Endothelial cell of umbilical vein (primary cell): ENCODE data around the gene URI1. TPM values are rescaled to one million over a fixed set of nuclear protein-coding genes. Genes with fewer than 3 reads are reported as not detected.

Experiments used
- BruUV-seq: library from RNA; stranded (reverse); fragments of 400-500 nt; replicated peaks from 2 replicates; lab custom pipeline; 2021; lab: Mats Ljungman, UMichigan
- CTCF ChIA-PET: fragments of 300-600, 350-600 bp; sonication (Branson Sonifier 250); formaldehyde crosslinking; loops from one replicate; lab custom pipeline; 2021; ENCODE audit warnings: antibody characterized with exemption, inconsistent platforms; lab: Charles Lee
- POLR2A ChIA-PET: fragments of 300-600, 350-600 bp; sonication (Branson Sonifier 250); formaldehyde crosslinking; loops from one replicate; lab custom pipeline; 2021; ENCODE audit warnings: antibody characterized with exemption, inconsistent platforms; lab: Charles Lee
- DNase-seq: peaks from one replicate; pipeline ENCODE4 v3.0.0-alpha.2; 2011; ENCODE audit warnings: low read depth, low spot score
- FAIRE-seq: peaks from 2 replicates; lab custom pipeline; 2011; peaks lifted over from hg19 to GRCh38; lab: Jason Lieb, UNC
- H2AFZ ChIP-seq: 2 replicates; pipeline ENCODE4 v1.6.0; 2012; ENCODE audit warnings: low read depth, low read length, control low read depth, inconsistent platforms
- H3K27ac ChIP-seq: 2 replicates; pipeline ENCODE4 v1.5.1; 2011; ENCODE audit warnings: low read depth, mild to moderate bottlenecking, control low read depth, low read length, moderate library complexity; ENCODE audit not compliant: insufficient read depth
- H3K27me3 ChIP-seq, 2 experiments: 2 replicates each; pipeline versions ENCODE4 v1.6.0 to v1.6.1; 2011; ENCODE audit warnings: low read length in 2 of 2, mixed read lengths in 1 of 2; ENCODE audit not compliant: control insufficient read depth in 2 of 2, insufficient read depth in 2 of 2
- H3K36me3 ChIP-seq, 2 experiments: 2 replicates in 1 of 2; 3 replicates in 1 of 2; pipeline ENCODE4 v1.5.1; 2011; ENCODE audit warnings: low read length in 2 of 2, mild to moderate bottlenecking in 1 of 2, moderate library complexity in 1 of 2; ENCODE audit not compliant: control insufficient read depth in 2 of 2, insufficient read depth in 2 of 2; ENCODE audit errors: extremely low read depth in 1 of 2
- H3K4me1 ChIP-seq: 3 replicates; pipeline ENCODE4 v1.5.1; 2011; ENCODE audit warnings: mild to moderate bottlenecking, low read length; ENCODE audit not compliant: control insufficient read depth, insufficient read depth; ENCODE audit errors: extremely low read depth
- H3K4me2 ChIP-seq: 2 replicates; pipeline ENCODE4 v1.6.1; 2011; ENCODE audit warnings: low read length, control low read depth, mixed read lengths; ENCODE audit not compliant: insufficient read depth
- H3K4me3 ChIP-seq, 3 experiments: fragments of 200-600 bp in 1 of 3; sonication (generic), shearing (Covaris generic) in 1 of 3; replicated peaks in 1 of 3; 2 replicates each; pipeline ENCODE4 v1.5.1; 2011 to 2016; ENCODE audit warnings: control low read depth in 3 of 3, low read length in 3 of 3, mild to moderate bottlenecking in 2 of 3, inconsistent platforms in 1 of 3, low read depth in 1 of 3, moderate library complexity in 1 of 3; ENCODE audit not compliant: insufficient read depth in 1 of 3
- H3K79me2 ChIP-seq: 2 replicates; pipeline ENCODE4 v1.6.0; 2012; ENCODE audit warnings: low read length, inconsistent platforms; ENCODE audit not compliant: control insufficient read depth, insufficient read depth
- H3K9ac ChIP-seq: replicated peaks from 2 replicates; pipeline ENCODE3; 2011; ENCODE audit warnings: low read length, control low read depth; ENCODE audit not compliant: insufficient read depth; ENCODE audit errors: extremely low read depth
- H3K9me1 ChIP-seq: replicated peaks from 3 replicates; pipeline ENCODE4 v1.6.0; 2011; ENCODE audit warnings: mild to moderate bottlenecking, low read length; ENCODE audit not compliant: control insufficient read depth, insufficient read depth; ENCODE audit errors: extremely low read depth
- H3K9me3 ChIP-seq: replicated peaks from 2 replicates; pipeline ENCODE4 v1.5.1; 2012; ENCODE audit warnings: low read length, inconsistent platforms; ENCODE audit not compliant: control insufficient read depth, insufficient read depth
- H4K20me1 ChIP-seq: replicated peaks from 2 replicates; pipeline ENCODE3; 2011; ENCODE audit warnings: mild to moderate bottlenecking, low read length; ENCODE audit not compliant: control insufficient read depth, insufficient read depth; ENCODE audit errors: extremely low read depth
- CTCF ChIP-seq, 2 donors: IDR thresholded peaks; 1 replicate in 1 of 2; 2 replicates in 1 of 2; pipeline ENCODE4 v1.5.1; 2011; ENCODE audit warnings: low read length in 2 of 2, mild to moderate bottlenecking in 2 of 2, moderate library complexity in 2 of 2, control low read depth in 1 of 2, inconsistent platforms in 1 of 2, low read depth in 1 of 2; ENCODE audit not compliant: insufficient read depth in 1 of 2; ENCODE audit errors: extremely low read depth in 1 of 2
- EZH2 ChIP-seq: IDR thresholded peaks from 2 replicates; pipeline ENCODE4 v1.6.1; 2012; ENCODE audit warnings: borderline replicate concordance, low read depth, mild to moderate bottlenecking, moderate library complexity, low read length, inconsistent platforms; ENCODE audit not compliant: severe bottlenecking
- FOS ChIP-seq: IDR thresholded peaks from 2 replicates; pipeline ENCODE4 v1.6.1; 2011; ENCODE audit warnings: mild to moderate bottlenecking, low read length, moderate library complexity, borderline replicate concordance; ENCODE audit not compliant: insufficient read depth
- GATA2 ChIP-seq: IDR thresholded peaks from 2 replicates; pipeline ENCODE4 v1.7.0; 2011; ENCODE audit warnings: low read depth, mild to moderate bottlenecking, moderate library complexity, mixed read lengths, low read length; ENCODE audit not compliant: insufficient read length, insufficient read depth
- JUN ChIP-seq: IDR thresholded peaks from 2 replicates; pipeline ENCODE4 v1.6.1; 2011; ENCODE audit warnings: borderline replicate concordance, low read depth; ENCODE audit not compliant: insufficient read length, insufficient read depth
- MYC ChIP-seq: IDR thresholded peaks from one replicate; pipeline ENCODE4 v1.6.1; 2011; ENCODE audit warnings: mild to moderate bottlenecking, low read depth, low read length
- POLR2A ChIP-seq: IDR thresholded peaks from 2 replicates; pipeline ENCODE4 v1.6.1; 2012; ENCODE audit warnings: low read depth, mild to moderate bottlenecking, control low read depth, low read length
- POLR2AphosphoS5 ChIP-seq: IDR thresholded peaks from 2 replicates; pipeline ENCODE4 v1.6.1; 2012; ENCODE audit warnings: low read depth, mild to moderate bottlenecking, control low read depth, low read length, moderate library complexity; ENCODE audit not compliant: insufficient read depth
- dilution Hi-C: fragments of 300-500 bp; cut with MboI; formaldehyde crosslinking; loops from one replicate; pipeline ENCODE4 v1.15.0; 2019; ENCODE audit warnings: low sequenced_read_pairs; ENCODE audit not compliant: extremely low pct_ligation_motif_present
- intact Hi-C: fragments of 100-400 bp; cut with micrococcal nuclease; formaldehyde crosslinking; loops from one replicate; pipeline ENCODE4 v1.10.0; 2022
- polyA plus RNA-seq, 4 experiments: library from polyadenylated mRNA; depleted of rRNA in 3 of 4; stranded (reverse) in 3 of 4; unstranded in 1 of 4; fragments of >200 nt; gene quantifications; 2 replicates each; pipeline versions ENCODE4 v1.2.1 to v1.2.3, GENCODE V29; 2011 to 2012; ENCODE audit warnings: missing spikeins in 1 of 4
- total RNA-seq: library from RNA; stranded (reverse); gene quantifications from 2 replicates; pipeline ENCODE4 v1.2.3, GENCODE V29; 2021
- TF ChIP-seq, protein P1 (sequence below): IDR thresholded peaks from 2 replicates; pipeline ENCODE4 v1.6.1; 2011; ENCODE audit not compliant: insufficient read depth, insufficient read length

Gene URI1
- total and polyA plus RNA-seq, 2 donors (not counting 3 experiments of a cell fraction or from before 2014, with no cell fraction given) = 12.8 to 28.9 TPM

- no TSS peak for BruUV-seq
- Histone ChIP-seq H3K27ac (no peak overlapping the region), H3K9me3 (no peaks in the 10 kb centered on the region), H3K9me1 (no peaks in the 10 kb centered on the region), H3K27me3 (no peaks in the 10 kb centered on the region), H3K36me3 (no peaks in the 10 kb centered on the region), H3K4me3 (no peak overlapping the region), H4K20me1 (no peaks in the 10 kb centered on the region), H3K79me2 (no peaks in the 10 kb centered on the region), H2AFZ (no peak overlapping the region), H3K4me2 (no peak overlapping the region), H3K4me1 (peaks cover 3% of the 10 kb centered on the region), H3K9ac (no peak overlapping the region)
- CTCF ChIA-PET = no interaction called here
- no peak for DNase-seq
- TF ChIP-seq GATA2 (no peak), POLR2A (no peak), JUN (no peak), CTCF (IDR thresholded peaks at IDR 0.05; ENCODE audit: extremely low read depth in 1 of 2, insufficient read depth in 1 of 2, low read depth in 1 of 2, low read length in 2 of 2) (no peak), FOS (no peak), POLR2AphosphoS5 (no peak), MYC (no peak), EZH2 (no peak)
- TF ChIP-seq, protein P1, sequence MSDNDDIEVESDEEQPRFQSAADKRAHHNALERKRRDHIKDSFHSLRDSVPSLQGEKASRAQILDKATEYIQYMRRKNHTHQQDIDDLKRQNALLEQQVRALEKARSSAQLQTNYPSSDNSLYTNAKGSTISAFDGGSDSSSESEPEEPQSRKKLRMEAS = no peak
- POLR2A ChIA-PET = no interaction called here
- dilution Hi-C loops = no loop called here
- intact Hi-C loops = no loop called here
- no peak for FAIRE-seq
Observed at GRCh38 chr19:30026933-30027332, 84.9 kb downstream of the URI1 start.
